ENCODE data around the gene ACTN2.

ACTN2 gene

GRCh38 chr1:236806634-236807033 is 120.3 kb downstream of the ACTN2 start:
- no peak overlapping the region for H2AFZ ChIP-seq (ENCODE audit: low read depth, low read length)
- TF ChIP-seq, protein P1, sequence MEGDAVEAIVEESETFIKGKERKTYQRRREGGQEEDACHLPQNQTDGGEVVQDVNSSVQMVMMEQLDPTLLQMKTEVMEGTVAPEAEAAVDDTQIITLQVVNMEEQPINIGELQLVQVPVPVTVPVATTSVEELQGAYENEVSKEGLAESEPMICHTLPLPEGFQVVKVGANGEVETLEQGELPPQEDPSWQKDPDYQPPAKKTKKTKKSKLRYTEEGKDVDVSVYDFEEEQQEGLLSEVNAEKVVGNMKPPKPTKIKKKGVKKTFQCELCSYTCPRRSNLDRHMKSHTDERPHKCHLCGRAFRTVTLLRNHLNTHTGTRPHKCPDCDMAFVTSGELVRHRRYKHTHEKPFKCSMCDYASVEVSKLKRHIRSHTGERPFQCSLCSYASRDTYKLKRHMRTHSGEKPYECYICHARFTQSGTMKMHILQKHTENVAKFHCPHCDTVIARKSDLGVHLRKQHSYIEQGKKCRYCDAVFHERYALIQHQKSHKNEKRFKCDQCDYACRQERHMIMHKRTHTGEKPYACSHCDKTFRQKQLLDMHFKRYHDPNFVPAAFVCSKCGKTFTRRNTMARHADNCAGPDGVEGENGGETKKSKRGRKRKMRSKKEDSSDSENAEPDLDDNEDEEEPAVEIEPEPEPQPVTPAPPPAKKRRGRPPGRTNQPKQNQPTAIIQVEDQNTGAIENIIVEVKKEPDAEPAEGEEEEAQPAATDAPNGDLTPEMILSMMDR (IDR thresholded peaks at IDR 0.05; ENCODE audit: borderline replicate concordance, extremely low read depth, low read length, poor library complexity, severe bottlenecking) = no peak
- TF ChIP-seq EZH2 (IDR thresholded peaks at IDR 0.05; ENCODE audit: borderline replicate concordance, low read depth, low read length, severe bottlenecking) = no peak
- no peak overlapping the region for H3K27ac ChIP-seq (ENCODE audit: low read length)
- no peak overlapping the region for H3K9ac ChIP-seq (ENCODE audit: low read depth, low read length)
- H3K4me3 ChIP-seq (ENCODE audit: low read depth in 1 of 2, low read length in 2 of 2) = no peak overlapping the region
- peaks cover 62% of the 10 kb centered on the region for H3K79me2 ChIP-seq (ENCODE audit: insufficient read depth, low read length)
- H3K4me2 ChIP-seq (ENCODE audit: insufficient read depth, low read length) = no peak overlapping the region
- peaks cover 77% of the 10 kb centered on the region for H3K36me3 ChIP-seq (ENCODE audit: insufficient read depth, low read length)
- no peaks in the 10 kb centered on the region for H3K9me3 ChIP-seq (ENCODE audit: insufficient read depth, low read length, severe bottlenecking)
- peaks cover 24% of the 10 kb centered on the region for H4K20me1 ChIP-seq (ENCODE audit: insufficient read depth, low read length)
- ATAC-seq (ENCODE audit: insufficient read depth, low read depth) (no peak), DNase-seq (no peak)
- H3K4me1 ChIP-seq (ENCODE audit: insufficient read depth, low read length) = no peaks in the 10 kb centered on the region
- H3K27me3 ChIP-seq (ENCODE audit: insufficient read depth, low read length, poor library complexity) = no peaks in the 10 kb centered on the region

DNA sequence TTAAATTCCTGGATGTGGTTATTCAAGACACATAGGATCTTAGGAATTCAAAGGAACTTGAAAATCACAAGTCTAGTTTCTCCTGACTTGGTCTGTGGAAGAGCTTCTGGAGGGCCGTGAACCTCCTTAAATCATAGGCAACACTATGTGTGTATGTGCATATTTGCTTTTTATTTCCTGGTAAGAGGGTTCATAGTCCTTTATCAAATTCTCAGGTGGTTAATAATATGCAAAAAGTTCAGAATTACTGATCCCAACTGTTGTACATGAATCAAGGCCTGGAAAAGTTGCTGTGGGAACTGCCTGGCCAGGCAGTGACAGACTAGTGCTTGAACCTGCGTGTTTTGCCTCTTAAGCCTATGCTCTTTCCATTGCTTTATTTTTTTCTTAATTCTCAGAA is 121.7 kb downstream of the ACTN2 start:
- DNase-seq = no peak
- Histone ChIP-seq H4K20me1 (ENCODE audit: insufficient read depth, low read length) (peaks cover 21% of the 10 kb centered on the region), H3K79me2 (ENCODE audit: insufficient read depth, low read length) (peaks cover 49% of the 10 kb centered on the region), H3K36me3 (ENCODE audit: insufficient read depth, low read length) (peaks cover 88% of the 10 kb centered on the region), H3K9ac (ENCODE audit: low read depth, low read length) (no peak overlapping the region), H3K27ac (ENCODE audit: low read length) (no peak overlapping the region), H3K4me1 (ENCODE audit: insufficient read depth, low read length) (no peaks in the 10 kb centered on the region), H3K4me3 (ENCODE audit: low read depth in 1 of 2, low read length in 2 of 2) (no peak overlapping the region), H3K27me3 (ENCODE audit: insufficient read depth, low read length, poor library complexity) (no peaks in the 10 kb centered on the region), H2AFZ (ENCODE audit: low read depth, low read length) (no peak overlapping the region), H3K9me3 (ENCODE audit: insufficient read depth, low read length, severe bottlenecking) (no peaks in the 10 kb centered on the region), H3K4me2 (ENCODE audit: insufficient read depth, low read length) (no peak overlapping the region)
- ATAC-seq (ENCODE audit: insufficient read depth, low read depth) = no peak
- TF ChIP-seq, protein P1 (IDR thresholded peaks at IDR 0.05; ENCODE audit: borderline replicate concordance, extremely low read depth, low read length, poor library complexity, severe bottlenecking) = no peak
- no peak for TF ChIP-seq EZH2 (IDR thresholded peaks at IDR 0.05; ENCODE audit: borderline replicate concordance, low read depth, low read length, severe bottlenecking)

- peaks cover 88% of the 10 kb centered on the region for H3K36me3 ChIP-seq (ENCODE audit: insufficient read depth, low read length)
- no peaks in the 10 kb centered on the region for H3K4me1 ChIP-seq (ENCODE audit: insufficient read depth, low read length)
- H3K9me3 ChIP-seq (ENCODE audit: insufficient read depth, low read length, severe bottlenecking) = no peaks in the 10 kb centered on the region
- ATAC-seq (ENCODE audit: insufficient read depth, low read depth) (no peak), DNase-seq (no peak)
- no peak overlapping the region for H3K4me3 ChIP-seq (ENCODE audit: low read depth in 1 of 2, low read length in 2 of 2)
- H4K20me1 ChIP-seq (ENCODE audit: insufficient read depth, low read length) = peaks cover 16% of the 10 kb centered on the region
- H3K27me3 ChIP-seq (ENCODE audit: insufficient read depth, low read length, poor library complexity) = no peaks in the 10 kb centered on the region
- TF ChIP-seq EZH2 (IDR thresholded peaks at IDR 0.05; ENCODE audit: borderline replicate concordance, low read depth, low read length, severe bottlenecking) = no peak
- TF ChIP-seq, protein P1 (IDR thresholded peaks at IDR 0.05; ENCODE audit: borderline replicate concordance, extremely low read depth, low read length, poor library complexity, severe bottlenecking) = no peak
- H3K9ac ChIP-seq (ENCODE audit: low read depth, low read length) = no peak overlapping the region
- H3K4me2 ChIP-seq (ENCODE audit: insufficient read depth, low read length) = no peak overlapping the region
- peaks cover 42% of the 10 kb centered on the region for H3K79me2 ChIP-seq (ENCODE audit: insufficient read depth, low read length)
- H3K27ac ChIP-seq (ENCODE audit: low read length) = no peak overlapping the region
- no peak overlapping the region for H2AFZ ChIP-seq (ENCODE audit: low read depth, low read length)
Measured at GRCh38 chr1:236808564-236809130, 122.3 kb downstream of the ACTN2 start.

Measured in DND-41 (cell line).